ENCODE data around the gene ABCA10. TPM values are rescaled to one million over a fixed set of nuclear protein-coding genes. Genes with fewer than 3 reads are reported as not detected.

Gene ABCA10
- total and polyA plus RNA-seq, 2 of the 8 experiments (the other 6 are each of a cell fraction or from before 2014, with no cell fraction given) = not detected

DNA sequence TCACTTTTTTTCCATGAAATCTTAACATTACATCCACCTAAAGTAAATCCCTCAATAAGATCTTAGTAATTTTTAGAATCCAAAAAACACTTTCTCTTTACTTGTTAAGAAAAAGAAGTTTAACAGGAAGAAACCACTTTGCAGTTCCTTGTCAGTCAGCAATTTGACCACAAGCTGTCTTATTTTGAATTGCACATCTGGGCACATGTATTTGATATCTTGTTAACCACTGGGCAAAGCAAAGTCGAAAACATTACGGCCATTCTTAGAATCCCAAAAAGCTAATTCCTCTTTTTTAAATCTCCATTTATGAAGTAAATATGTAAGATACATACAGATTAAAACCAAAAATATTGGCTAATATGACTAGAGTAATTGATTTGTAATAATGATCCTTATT, 1.1 kb downstream of the ABCA10 start:
- WGBS, 2 experiments (ENCODE audit: extremely low coverage in 1 of 2, insufficient coverage in 1 of 2, insufficient read length in 1 of 2, insufficient replicate concordance in 2 of 2, low coverage in 1 of 2, low lambda C conversion rate in 2 of 2, missing lambda C conversion rate in 1 of 2) = 88% methylated on average over 2 of the region's 2 CpGs; no CpG with 5 or more reads in 1 of the 2 experiments
- CTCF ChIA-PET (ENCODE audit: partially characterized antibody) = interaction anchor here (0.6 to 2.4 kb wide), 3 partner anchors 142 to 450 kb away, joined by 3 to 9 read pairs (median 3); no protein-coding TSS in a partner anchor
- H3K18ac ChIP-seq (ENCODE audit: extremely low read depth, low read length) = no peak overlapping the region
- TF ChIP-seq BCL11A (IDR thresholded peaks at IDR 0.05; ENCODE audit: low read depth in 2 of 2, low read length in 2 of 2) (no peak), EGR1 (IDR thresholded peaks at IDR 0.05; ENCODE audit: borderline replicate concordance, low read depth, low read length) (no peak), RAD21 (IDR thresholded peaks at IDR 0.05 in 1 of 2, conservative IDR thresholded peaks at IDR 0.05 in 1 of 2; ENCODE audit: low read depth in 2 of 2, low read length in 2 of 2) (no peak), GABPA (IDR thresholded peaks at IDR 0.05; ENCODE audit: borderline replicate concordance, insufficient read depth, low read length) (no peak), KDM4A (IDR thresholded peaks at IDR 0.05; ENCODE audit: low read depth, low read length, severe bottlenecking) (no peak), CBX8 (IDR thresholded peaks at IDR 0.05; ENCODE audit: borderline replicate concordance, low read depth, low read length) (no peak), TAF1 (IDR thresholded peaks at IDR 0.05; ENCODE audit: low read depth, low read length) (no peak), KDM1A (IDR thresholded peaks at IDR 0.05; ENCODE audit: borderline replicate concordance, low read length) (no peak), RFX5 (IDR thresholded peaks at IDR 0.05; ENCODE audit: borderline replicate concordance, low read depth, low read length) (no peak), BACH1 (IDR thresholded peaks at IDR 0.05; ENCODE audit: low read length) (no peak), SP4 (IDR thresholded peaks at IDR 0.05; ENCODE audit: low read length) (no peak)
- TF ChIP-seq, protein P1, sequence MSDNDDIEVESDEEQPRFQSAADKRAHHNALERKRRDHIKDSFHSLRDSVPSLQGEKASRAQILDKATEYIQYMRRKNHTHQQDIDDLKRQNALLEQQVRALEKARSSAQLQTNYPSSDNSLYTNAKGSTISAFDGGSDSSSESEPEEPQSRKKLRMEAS (IDR thresholded peaks at IDR 0.05) = no peak
- TF ChIP-seq, protein P2, sequence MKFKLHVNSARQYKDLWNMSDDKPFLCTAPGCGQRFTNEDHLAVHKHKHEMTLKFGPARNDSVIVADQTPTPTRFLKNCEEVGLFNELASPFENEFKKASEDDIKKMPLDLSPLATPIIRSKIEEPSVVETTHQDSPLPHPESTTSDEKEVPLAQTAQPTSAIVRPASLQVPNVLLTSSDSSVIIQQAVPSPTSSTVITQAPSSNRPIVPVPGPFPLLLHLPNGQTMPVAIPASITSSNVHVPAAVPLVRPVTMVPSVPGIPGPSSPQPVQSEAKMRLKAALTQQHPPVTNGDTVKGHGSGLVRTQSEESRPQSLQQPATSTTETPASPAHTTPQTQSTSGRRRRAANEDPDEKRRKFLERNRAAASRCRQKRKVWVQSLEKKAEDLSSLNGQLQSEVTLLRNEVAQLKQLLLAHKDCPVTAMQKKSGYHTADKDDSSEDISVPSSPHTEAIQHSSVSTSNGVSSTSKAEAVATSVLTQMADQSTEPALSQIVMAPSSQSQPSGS (IDR thresholded peaks at IDR 0.05; ENCODE audit: low read length) = no peak

More for the DNA sequence above, 1.1 kb downstream of the ABCA10 start:
- FAIRE-seq (no peak), DNase-seq (ENCODE audit: low read depth in 1 of 2, low spot score in 2 of 2) (no peak)
- Histone ChIP-seq H2AFZ (ENCODE audit: low read length) (no peak overlapping the region), H3K14ac (ENCODE audit: insufficient read length) (no peak overlapping the region), H3K4me1 (replicated peaks in 1 of 4; ENCODE audit: control insufficient read depth in 3 of 4, insufficient read depth in 4 of 4, low read length in 3 of 4) (no peaks in the 10 kb centered on the region), H3K23ac (ENCODE audit: insufficient read length) (no peak overlapping the region), H3K9ac (replicated peaks in 1 of 4; ENCODE audit: extremely low read depth in 1 of 4, low read depth in 3 of 4, low read length in 3 of 4) (no peak overlapping the region), H2BK120ac (replicated peaks; ENCODE audit: low read depth, low read length) (no peak overlapping the region), H3K79me1 (ENCODE audit: low read depth, low read length) (no peaks in the 10 kb centered on the region), H2AK5ac (ENCODE audit: low read depth, low read length) (no peak overlapping the region), H4K91ac (replicated peaks; ENCODE audit: insufficient read length, low read length) (no peak overlapping the region), H3K4ac (replicated peaks; ENCODE audit: insufficient read length, low read depth, low read length) (no peak overlapping the region), H3K27me3 (replicated peaks in 1 of 4; ENCODE audit: control insufficient read depth in 3 of 4, extremely low read depth in 1 of 4, insufficient read depth in 3 of 4, low read length in 3 of 4) (no peaks in the 10 kb centered on the region), H3K36me3 (ENCODE audit: control insufficient read depth in 2 of 4, insufficient read depth in 4 of 4, low read length in 3 of 4) (no peaks in the 10 kb centered on the region), H2BK12ac (ENCODE audit: low read depth, low read length) (no peak overlapping the region), H4K5ac (ENCODE audit: insufficient read length, low read depth, low read length) (no peak overlapping the region), H4K8ac (ENCODE audit: extremely low read depth, insufficient read depth, low read length) (no peak overlapping the region), H3K27ac (ENCODE audit: low read depth, low read length) (no peak overlapping the region), H3K4me3 (ENCODE audit: extremely low read depth in 1 of 4, insufficient read depth in 2 of 4, low read depth in 3 of 4, low read length in 4 of 4) (no peak overlapping the region), H4K20me1 (replicated peaks in 1 of 2; ENCODE audit: control insufficient read depth in 1 of 2, insufficient read depth in 2 of 2, low read length in 2 of 2) (no peaks in the 10 kb centered on the region), H2BK15ac (ENCODE audit: low read length) (no peak overlapping the region), H3K56ac (replicated peaks; ENCODE audit: insufficient read length, low read depth, low read length) (no peak overlapping the region), H3K23me2 (ENCODE audit: low read depth, low read length) (no peaks in the 10 kb centered on the region), H3K9me3 (ENCODE audit: insufficient read depth in 2 of 2, low read depth in 1 of 2, low read length in 1 of 2) (no peaks in the 10 kb centered on the region), H3K4me2 (ENCODE audit: insufficient read depth in 1 of 2, low read depth in 2 of 2, low read length in 2 of 2) (no peak overlapping the region), H3K79me2 (ENCODE audit: control insufficient read depth in 1 of 2, insufficient read depth in 2 of 2, low read length in 2 of 2) (no peaks in the 10 kb centered on the region), H2BK20ac (ENCODE audit: low read length) (no peak overlapping the region), H2BK5ac (ENCODE audit: low read depth, low read length) (no peak overlapping the region)
- POLR2A ChIA-PET (ENCODE audit: partially characterized antibody) = no interaction called here
